HG03565 (cell line): ENCODE measurements around the gene EDEM2.
A peak's percentile ranks its signal among the peaks of the same experiment; 100 is the strongest.
"Not testable (repeated sequence)": the region's sequence is repeated elsewhere in the genome, so short reads cannot be mapped to it uniquely, and the experiment has no call there.

Experiments
- ATAC-seq: cut with Tn5 transposase; IDR thresholded peaks from one replicate; pipeline ENCODE4 v1.9.1; 2021; ENCODE audit warnings: mild to moderate bottlenecking, moderate library complexity; ENCODE audit not compliant: unreplicated experiment

EDEM2 gene

GRCh38 chr20:35171753-35172433 lies 24.8 kb upstream of the EDEM2 start, which contains the start of gene PROCR:
TSS of gene PROCR (plus strand) at chr20:35172072. CDS start at chr20:35172155, 83 bp downstream.
- no peak for ATAC-seq

- ATAC-seq = no peak
Observed at GRCh38 chr20:35171438-35171752, 24.3 kb upstream of the EDEM2 start.

- ATAC-seq = not testable (repeated sequence)
Observed at GRCh38 chr20:35168701-35169409, 21.7 kb upstream of the EDEM2 start.

GRCh38 chr20:35167787-35168186 lies 20.7 kb upstream of the EDEM2 start:
- no peak for ATAC-seq

GRCh38 chr20:35166242-35166830 lies 19.2 kb upstream of the EDEM2 start:
- ATAC-seq = no peak

- no peak for ATAC-seq
Observed at GRCh38 chr20:35165221-35166185, 18.4 kb upstream of the EDEM2 start.

- not testable (repeated sequence) for ATAC-seq
Observed at GRCh38 chr20:35164531-35164930, 17.4 kb upstream of the EDEM2 start.

GRCh38 chr20:35160341-35160740 lies 13.2 kb upstream of the EDEM2 start:
- ATAC-seq = not testable (repeated sequence)

- no peak for ATAC-seq
Observed at GRCh38 chr20:35156978-35157377, 9.8 kb upstream of the EDEM2 start.

GRCh38 chr20:35155936-35156335 lies 8.8 kb upstream of the EDEM2 start:
- ATAC-seq = no peak

- ATAC-seq = no peak
Observed at GRCh38 chr20:35151736-35152135, 4.6 kb upstream of the EDEM2 start.

GRCh38 chr20:35150846-35151579 lies 3.9 kb upstream of the EDEM2 start:
- ATAC-seq = no peak

- peak; percentile 7 for ATAC-seq
Observed at GRCh38 chr20:35147575-35148071, 487 bp upstream of the EDEM2 start.

GRCh38 chr20:35146299-35146919 lies 727 bp downstream of the EDEM2 start:
- no peak for ATAC-seq

- ATAC-seq = no peak
Observed at GRCh38 chr20:35145141-35145564, 2.0 kb downstream of the EDEM2 start.

GRCh38 chr20:35144694-35145093 lies 2.4 kb downstream of the EDEM2 start:
- no peak for ATAC-seq

GRCh38 chr20:35135867-35136586 lies 11.1 kb downstream of the EDEM2 start:
- ATAC-seq = no peak

- no peak for ATAC-seq
Observed at GRCh38 chr20:35134880-35135279, 12.3 kb downstream of the EDEM2 start.

- ATAC-seq = no peak
Observed at GRCh38 chr20:35134472-35134871, 12.7 kb downstream of the EDEM2 start.
